ENCODE data around the gene ATF7.

The ATF7 gene

DNA sequence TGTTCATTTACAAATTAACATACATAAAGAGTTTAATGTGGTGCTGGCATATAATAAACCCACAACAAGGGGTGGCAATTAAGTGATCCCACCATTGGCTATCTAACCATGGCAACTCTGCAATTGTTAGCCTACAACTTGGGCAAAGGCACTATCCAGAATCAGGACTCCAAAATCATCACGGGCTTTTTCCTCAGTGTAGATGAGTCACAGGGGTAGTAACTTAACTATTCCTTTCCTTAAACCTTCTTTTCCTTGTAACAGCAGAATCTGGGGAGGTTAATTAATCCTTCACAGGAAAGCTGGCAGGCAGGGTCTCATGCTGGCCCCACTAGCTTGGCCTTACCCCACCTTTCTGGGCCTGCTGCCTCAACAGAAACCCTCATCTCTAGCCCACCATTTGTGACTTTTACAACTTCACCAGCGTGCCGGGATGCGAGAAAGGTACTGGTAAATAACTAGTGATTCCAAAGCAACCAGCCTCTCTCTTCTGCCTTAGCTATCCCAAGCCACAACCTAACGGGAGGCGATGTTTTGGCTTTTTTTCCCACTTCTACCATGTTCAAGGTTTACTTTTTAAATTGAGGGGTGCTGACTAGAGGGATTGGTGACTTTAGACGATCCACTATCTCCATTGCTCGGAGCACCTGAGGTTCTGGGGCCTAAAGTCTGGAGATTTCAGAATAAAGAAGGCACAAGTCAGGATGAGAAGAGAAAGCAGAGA lies 49.0 kb upstream of the ATF7 start:
- CTCF ChIA-PET: interaction anchor here (0.6 to 3.6 kb wide), 29 partner anchors 7 to 609 kb away, joined by 3 to 50 read pairs (median 4); no protein-coding TSS in a partner anchor
- peaks cover 29 to 37% of the 10 kb centered on the region in 2 experiments; a peak in 2 of 3 replicates for H3K36me3 ChIP-seq (ENCODE audit: control insufficient read depth in 2 of 2, insufficient read depth in 1 of 2, low read length in 2 of 2)
- POLR2A ChIA-PET: interaction anchor here (0.9 to 2.9 kb wide), 16 partner anchors 8 to 380 kb away, joined by 3 to 13 read pairs (median 4); partner anchors contain the start of genes ATF7, CALCOCO1, HOXC13 and PFDN5
- 0 out of 2 replicates have a peak, but pooled peaks cover 7% of the 10 kb centered on the region for H3K4me1 ChIP-seq (ENCODE audit: control insufficient read depth, insufficient read depth, low read length)
- peak overlapping the region; percentile 64 for H3K27ac ChIP-seq (ENCODE audit: extremely low read depth, low read depth, low read length)
- no peak for TF ChIP-seq ZBTB7A (tag by site-specific recombination; IDR thresholded peaks at IDR 0.05; ENCODE audit: low read depth)
- no peak for TF ChIP-seq RBAK (tag by site-specific recombination; IDR thresholded peaks at IDR 0.05)
- H3K4me3 ChIP-seq (ENCODE audit: low read depth, low read length): peak overlapping the region; percentile 68
- H3K9me3 ChIP-seq (ENCODE audit: control insufficient read depth, insufficient read depth, low read depth, low read length): no peaks in the 10 kb centered on the region

- TF ChIP-seq ZNF596 (tag by site-specific recombination; IDR thresholded peaks at IDR 0.05): no peak
- TF ChIP-seq ZNF664 (tag by site-specific recombination; IDR thresholded peaks at IDR 0.05): 0 out of 2 replicates have a peak, but pooled peaks have one; percentile 40
- no peak for TF ChIP-seq HOXD13 (CRISPR knock-in tag; IDR thresholded peaks at IDR 0.05; ENCODE audit: borderline replicate concordance)
- TF ChIP-seq ZNF16 (tag by site-specific recombination; IDR thresholded peaks at IDR 0.05; ENCODE audit: low read depth): no peak
- Histone ChIP-seq H3K9me3 (ENCODE audit: control insufficient read depth, insufficient read depth, low read depth, low read length) (no peaks in the 10 kb centered on the region), H3K4me3 (ENCODE audit: low read depth, low read length) (no peak overlapping the region), H3K36me3 (ENCODE audit: control insufficient read depth in 2 of 2, insufficient read depth in 1 of 2, low read length in 2 of 2) (peaks cover 61 to 73% of the 10 kb centered on the region in 2 experiments), H3K4me1 (ENCODE audit: control insufficient read depth, insufficient read depth, low read length) (no peaks in the 10 kb centered on the region), H3K27ac (ENCODE audit: extremely low read depth, low read depth, low read length) (no peak overlapping the region)
- ChIA-PET POLR2A (no interaction called here), CTCF (no interaction called here)
Observed at GRCh38 chr12:53670971-53671370, 44.8 kb upstream of the ATF7 start.

GRCh38 chr12:53670308-53670707 lies 44.1 kb upstream of the ATF7 start:
- TF ChIP-seq IKZF3 (tag by site-specific recombination; IDR thresholded peaks at IDR 0.05) (no peak), ZNF530 (tag by site-specific recombination; IDR thresholded peaks at IDR 0.05; ENCODE audit: low read depth) (no peak), ZNF140 (tag by site-specific recombination; IDR thresholded peaks at IDR 0.05) (no peak), ZNF488 (tag by site-specific recombination; IDR thresholded peaks at IDR 0.05) (no peak), ZNF335 (tag by site-specific recombination; conservative IDR thresholded peaks at IDR 0.05) (no peak), ZNF521 (tag by site-specific recombination; IDR thresholded peaks at IDR 0.05) (no peak), ZNF214 (tag by site-specific recombination; IDR thresholded peaks at IDR 0.05; ENCODE audit: borderline replicate concordance) (no peak), ZNF274 (IDR thresholded peaks at IDR 0.05; ENCODE audit: low read length) (no peak), ZNF274 (tag by site-specific recombination; IDR thresholded peaks at IDR 0.05; ENCODE audit: borderline replicate concordance) (no peak), AEBP2 (tag by site-specific recombination; IDR thresholded peaks at IDR 0.05; ENCODE audit: borderline replicate concordance) (no peak)
- TF ChIP-seq, protein P1, sequence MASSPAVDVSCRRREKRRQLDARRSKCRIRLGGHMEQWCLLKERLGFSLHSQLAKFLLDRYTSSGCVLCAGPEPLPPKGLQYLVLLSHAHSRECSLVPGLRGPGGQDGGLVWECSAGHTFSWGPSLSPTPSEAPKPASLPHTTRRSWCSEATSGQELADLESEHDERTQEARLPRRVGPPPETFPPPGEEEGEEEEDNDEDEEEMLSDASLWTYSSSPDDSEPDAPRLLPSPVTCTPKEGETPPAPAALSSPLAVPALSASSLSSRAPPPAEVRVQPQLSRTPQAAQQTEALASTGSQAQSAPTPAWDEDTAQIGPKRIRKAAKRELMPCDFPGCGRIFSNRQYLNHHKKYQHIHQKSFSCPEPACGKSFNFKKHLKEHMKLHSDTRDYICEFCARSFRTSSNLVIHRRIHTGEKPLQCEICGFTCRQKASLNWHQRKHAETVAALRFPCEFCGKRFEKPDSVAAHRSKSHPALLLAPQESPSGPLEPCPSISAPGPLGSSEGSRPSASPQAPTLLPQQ (tag by site-specific recombination; IDR thresholded peaks at IDR 0.05): no peak
- no peak overlapping the region for H3K27ac ChIP-seq (ENCODE audit: extremely low read depth, low read depth, low read length)
- ChIA-PET CTCF (no interaction called here), POLR2A (no interaction called here)
- peaks cover 67 to 80% of the 10 kb centered on the region in 2 experiments for H3K36me3 ChIP-seq (ENCODE audit: control insufficient read depth in 2 of 2, insufficient read depth in 1 of 2, low read length in 2 of 2)
- no peaks in the 10 kb centered on the region for H3K4me1 ChIP-seq (ENCODE audit: control insufficient read depth, insufficient read depth, low read length)
- no peaks in the 10 kb centered on the region for H3K9me3 ChIP-seq (ENCODE audit: control insufficient read depth, insufficient read depth, low read depth, low read length)
- H3K4me3 ChIP-seq (ENCODE audit: low read depth, low read length): no peak overlapping the region

All from HEK293 (cell line).